ENCODE results near the gene LCP1.

The LCP1 gene

GRCh38 chr13:46158222-46158621, 23.8 kb downstream of the LCP1 start:
- DNase-seq: no peak

GRCh38 chr13:46154136-46154801, 27.7 kb downstream of the LCP1 start:
- no peak for DNase-seq

- DNase-seq: no peak
These were observed 29.2 kb downstream of the LCP1 start for GRCh38 chr13:46152627-46153328.

- no peak for DNase-seq
These were observed 31.8 kb downstream of the LCP1 start for GRCh38 chr13:46150134-46150693.

GRCh38 chr13:46149272-46150133, 32.5 kb downstream of the LCP1 start:
- no peak for DNase-seq

- DNase-seq: no peak
These were observed 35.1 kb downstream of the LCP1 start for GRCh38 chr13:46146898-46147297.

- DNase-seq: no peak
These were observed 36.0 kb downstream of the LCP1 start for GRCh38 chr13:46145950-46146349.

GRCh38 chr13:46145135-46145534, 36.8 kb downstream of the LCP1 start:
- DNase-seq: no peak

GRCh38 chr13:46143184-46143701, 38.7 kb downstream of the LCP1 start:
- no peak for DNase-seq

- DNase-seq: no peak
These were observed 39.2 kb downstream of the LCP1 start for GRCh38 chr13:46142776-46143175.

GRCh38 chr13:46140044-46140443, 41.9 kb downstream of the LCP1 start:
- DNase-seq: no peak

- DNase-seq: no peak
These were observed 44.2 kb downstream of the LCP1 start for GRCh38 chr13:46137627-46138317.

GRCh38 chr13:46136688-46137087, 45.3 kb downstream of the LCP1 start:
- no peak for DNase-seq

- no peak for DNase-seq
These were observed 46.9 kb downstream of the LCP1 start for GRCh38 chr13:46134961-46135522.

- DNase-seq: no peak
These were observed 47.5 kb downstream of the LCP1 start for GRCh38 chr13:46134494-46134893.

- DNase-seq: no peak
These were observed 49.9 kb downstream of the LCP1 start for GRCh38 chr13:46132109-46132508.

- DNase-seq: no peak
These were observed 50.3 kb downstream of the LCP1 start for GRCh38 chr13:46131705-46132104.

GRCh38 chr13:46129955-46130618, 51.9 kb downstream of the LCP1 start:
- DNase-seq: no peak

GRCh38 chr13:46129124-46129523, 52.9 kb downstream of the LCP1 start:
- DNase-seq: no peak

GRCh38 chr13:46127358-46128023, 54.5 kb downstream of the LCP1 start:
- no peak for DNase-seq
